H1 (cell line): ENCODE data around the gene SPIRE2. TPM values are rescaled to one million over a fixed set of nuclear protein-coding genes. Genes with fewer than 3 reads are reported as not detected.

ENCODE experiments used
- CTCF ChIA-PET: fragments of 300-600 bp; sonication (Branson Sonifier 250); formaldehyde crosslinking; loops from one replicate; lab custom pipeline; 2021; ENCODE audit not compliant: partially characterized antibody; lab: Charles Lee
- POLR2A ChIA-PET: fragments of 300-600 bp; sonication (Branson Sonifier 250); formaldehyde crosslinking; loops from one replicate; lab custom pipeline; 2021; ENCODE audit warnings: inconsistent platforms; ENCODE audit not compliant: partially characterized antibody; lab: Charles Lee
- DNase-seq, 2 experiments: peaks; one replicate each; pipeline versions ENCODE4 v3.0.0 to v3.0.0-alpha.2; 2010 to 2022; ENCODE audit warnings: low spot score in 2 of 2, low read depth in 1 of 2, mixed read lengths in 1 of 2
- FAIRE-seq: peaks from 2 replicates; lab custom pipeline; 2011; peaks lifted over from hg19 to GRCh38; lab: Jason Lieb, UNC
- H2AFZ ChIP-seq: 2 replicates; pipeline ENCODE4 v1.8.1; 2012; ENCODE audit warnings: low read length, inconsistent platforms
- H2AK5ac ChIP-seq: 2 replicates; pipeline ENCODE4 v1.6.1; 2013; ENCODE audit warnings: low read depth, low read length
- H2BK120ac ChIP-seq: replicated peaks from 2 replicates; pipeline ENCODE3; 2013; ENCODE audit warnings: low read depth, low read length, inconsistent platforms
- H2BK12ac ChIP-seq: 2 replicates; pipeline ENCODE4 v1.6.1; 2013; ENCODE audit warnings: low read depth, low read length
- H2BK15ac ChIP-seq: 2 replicates; pipeline ENCODE4 v1.6.1; 2013; ENCODE audit warnings: low read length
- H2BK20ac ChIP-seq: 2 replicates; pipeline ENCODE4 v1.6.1; 2013; ENCODE audit warnings: low read length
- H2BK5ac ChIP-seq: 2 replicates; pipeline ENCODE4 v1.6.1; 2013; ENCODE audit warnings: low read depth, low read length
- H3K14ac ChIP-seq: 2 replicates; pipeline ENCODE4 v1.6.1; 2013; ENCODE audit warnings: inconsistent platforms; ENCODE audit not compliant: insufficient read length
- H3K18ac ChIP-seq: 2 replicates; pipeline ENCODE4 v1.6.1; 2013; ENCODE audit warnings: low read length; ENCODE audit errors: extremely low read depth
- H3K23ac ChIP-seq: 2 replicates; pipeline ENCODE4 v1.6.1; 2013; ENCODE audit warnings: inconsistent platforms; ENCODE audit not compliant: insufficient read length
- H3K23me2 ChIP-seq: 2 replicates; pipeline ENCODE4 v1.6.1; 2013; ENCODE audit warnings: low read depth, low read length
- H3K27ac ChIP-seq: 2 replicates; pipeline ENCODE4 v1.6.1; 2011; ENCODE audit warnings: low read depth, low read length, inconsistent platforms
- H3K27me3 ChIP-seq, 4 experiments: replicated peaks in 1 of 4; 1 replicate in 1 of 4; 2 replicates in 3 of 4; pipeline versions ENCODE4 v1.6.1 to v1.8.1; 2011 to 2013; ENCODE audit warnings: low read length in 3 of 4, mild to moderate bottlenecking in 3 of 4, inconsistent platforms in 2 of 4, mixed read lengths in 2 of 4, moderate library complexity in 1 of 4; ENCODE audit not compliant: control insufficient read depth in 3 of 4, insufficient read depth in 3 of 4; ENCODE audit errors: extremely low read depth in 1 of 4
- H3K36me3 ChIP-seq, 4 experiments: 2 replicates each; pipeline versions ENCODE4 v1.6.1 to v1.8.1; 2011 to 2013; ENCODE audit warnings: mild to moderate bottlenecking in 4 of 4, low read length in 3 of 4, moderate library complexity in 2 of 4, control low read depth in 1 of 4, inconsistent platforms in 1 of 4; ENCODE audit not compliant: insufficient read depth in 4 of 4, control insufficient read depth in 2 of 4
- H3K4ac ChIP-seq: replicated peaks from 2 replicates; pipeline ENCODE3; 2013; ENCODE audit warnings: low read length, low read depth, mixed read lengths, inconsistent platforms; ENCODE audit not compliant: insufficient read length
- H3K4me1 ChIP-seq, 4 experiments: replicated peaks in 1 of 4; 1 replicate in 1 of 4; 2 replicates in 3 of 4; pipeline versions ENCODE4 v1.6.1 to v1.8.1; 2011 to 2013; ENCODE audit warnings: low read length in 3 of 4, inconsistent platforms in 2 of 4, mixed read lengths in 1 of 4; ENCODE audit not compliant: insufficient read depth in 4 of 4, control insufficient read depth in 3 of 4
- H3K4me2 ChIP-seq, 2 experiments: 2 replicates each; pipeline versions ENCODE4 v1.6.1 to v1.8.1; 2011 to 2013; ENCODE audit warnings: low read depth in 2 of 2, low read length in 2 of 2, control low read depth in 1 of 2, inconsistent platforms in 1 of 2, mild to moderate bottlenecking in 1 of 2; ENCODE audit not compliant: insufficient read depth in 1 of 2
- H3K4me3 ChIP-seq, 4 experiments: fragments of 200-600, 300-600 bp in 1 of 4; sonication (generic), shearing (Covaris generic), sonication (Bioruptor Twin) in 1 of 4; 2 replicates each; pipeline versions ENCODE4 v1.5.1 to v1.8.1; 2011 to 2016; ENCODE audit warnings: low read length in 4 of 4, low read depth in 3 of 4, control low read depth in 2 of 4, inconsistent platforms in 2 of 4, mild to moderate bottlenecking in 2 of 4, mixed read lengths in 1 of 4, moderate library complexity in 1 of 4; ENCODE audit not compliant: insufficient read depth in 2 of 4; ENCODE audit errors: extremely low read depth in 1 of 4
- H3K56ac ChIP-seq: replicated peaks from 2 replicates; pipeline ENCODE3; 2013; ENCODE audit warnings: low read depth, mild to moderate bottlenecking, mixed read lengths, low read length, inconsistent platforms; ENCODE audit not compliant: insufficient read length
- H3K79me1 ChIP-seq: 2 replicates; pipeline ENCODE4 v1.6.1; 2013; ENCODE audit warnings: low read depth, low read length, control low read depth
- H3K79me2 ChIP-seq, 2 experiments: 2 replicates each; pipeline versions ENCODE4 v1.6.1 to v1.8.1; 2012 to 2013; ENCODE audit warnings: low read length in 2 of 2, mild to moderate bottlenecking in 2 of 2, inconsistent platforms in 1 of 2; ENCODE audit not compliant: insufficient read depth in 2 of 2, control insufficient read depth in 1 of 2
- H3K9ac ChIP-seq, 4 experiments: replicated peaks in 1 of 4; 1 replicate in 1 of 4; 2 replicates in 3 of 4; pipeline versions ENCODE4 v1.6.1 to v1.8.1; 2011 to 2013; ENCODE audit warnings: low read depth in 3 of 4, low read length in 3 of 4, control low read depth in 2 of 4, mild to moderate bottlenecking in 2 of 4, moderate library complexity in 2 of 4, inconsistent platforms in 1 of 4; ENCODE audit errors: extremely low read depth in 1 of 4
- H3K9me3 ChIP-seq, 2 experiments: 2 replicates each; pipeline versions ENCODE4 v1.6.1 to v1.8.1; 2012 to 2013; ENCODE audit warnings: mild to moderate bottlenecking in 2 of 2, moderate library complexity in 2 of 2, control low read depth in 1 of 2, inconsistent platforms in 1 of 2, low read depth in 1 of 2, low read length in 1 of 2, mixed read lengths in 1 of 2; ENCODE audit not compliant: insufficient read depth in 2 of 2
- H4K20me1 ChIP-seq, 2 experiments: replicated peaks in 1 of 2; 2 replicates each; pipeline versions ENCODE3 to v1.8.1; 2011 to 2013; ENCODE audit warnings: inconsistent platforms in 2 of 2, low read length in 2 of 2, mild to moderate bottlenecking in 1 of 2; ENCODE audit not compliant: insufficient read depth in 2 of 2, control insufficient read depth in 1 of 2
- H4K5ac ChIP-seq: 2 replicates; pipeline ENCODE4 v1.6.1; 2013; ENCODE audit warnings: low read length, low read depth, mixed read lengths, inconsistent platforms; ENCODE audit not compliant: insufficient read length
- H4K8ac ChIP-seq: 2 replicates; pipeline ENCODE4 v1.8.0; 2013; ENCODE audit warnings: mild to moderate bottlenecking, moderate library complexity, low read length, inconsistent platforms; ENCODE audit not compliant: insufficient read depth; ENCODE audit errors: extremely low read depth
- H4K91ac ChIP-seq: replicated peaks from 2 replicates; pipeline ENCODE3; 2013; ENCODE audit warnings: low read length, mixed read lengths, inconsistent platforms; ENCODE audit not compliant: insufficient read length
- CBX8 ChIP-seq: fragments of 300-800, 300-1000 bp; sonication (generic); IDR thresholded peaks from 2 replicates; pipeline ENCODE4 v1.7.1; 2016; ENCODE audit warnings: low read depth, low read length, borderline replicate concordance
- CTBP2 ChIP-seq: IDR thresholded peaks from 2 replicates; pipeline ENCODE4 v1.7.0; 2011; ENCODE audit warnings: borderline replicate concordance, mild to moderate bottlenecking, moderate library complexity, mixed read lengths, low read length; ENCODE audit not compliant: insufficient read depth, insufficient read length
- EZH2 ChIP-seq: fragments of 200-600 bp; sonication (generic); IDR thresholded peaks from 2 replicates; pipeline ENCODE4 v1.7.1; 2012; ENCODE audit warnings: low read depth, mild to moderate bottlenecking, moderate library complexity, low read length, inconsistent platforms; ENCODE audit not compliant: severe bottlenecking
- GABPA ChIP-seq: IDR thresholded peaks from 2 replicates; pipeline ENCODE4 v1.6.1; 2011; ENCODE audit warnings: mild to moderate bottlenecking, low read length, moderate library complexity, borderline replicate concordance; ENCODE audit not compliant: insufficient read depth
- JUND ChIP-seq: IDR thresholded peaks from 2 replicates; pipeline ENCODE4 v1.6.1; 2011; ENCODE audit warnings: mild to moderate bottlenecking, improper control_type of control experiment, low read length
- KDM1A ChIP-seq: fragments of 200-600, 300-600 bp; sonication (generic); IDR thresholded peaks from 2 replicates; pipeline ENCODE4 v1.7.1; 2016; ENCODE audit warnings: mild to moderate bottlenecking, low read length, borderline replicate concordance
- MAFK ChIP-seq: IDR thresholded peaks from 2 replicates; pipeline ENCODE4 v1.6.1; 2012; ENCODE audit warnings: low read depth, mild to moderate bottlenecking, improper control_type of control experiment, low read length
- PHF8 ChIP-seq: fragments of 200-600 bp; sonication (generic); conservative IDR thresholded peaks from 2 replicates; pipeline ENCODE4 v1.7.1; 2012; ENCODE audit warnings: low read depth, mild to moderate bottlenecking, inconsistent platforms, low read length, moderate library complexity
- RBBP5 ChIP-seq: IDR thresholded peaks from 2 replicates; pipeline ENCODE4 v1.7.1; 2012; ENCODE audit warnings: low read depth, mild to moderate bottlenecking, inconsistent platforms, low read length, moderate library complexity, borderline replicate concordance
- RXRA ChIP-seq: IDR thresholded peaks from 2 replicates; pipeline ENCODE4 v1.6.1; 2011; ENCODE audit warnings: low read depth, mild to moderate bottlenecking, low read length, moderate library complexity; ENCODE audit not compliant: insufficient read depth
- TAF1 ChIP-seq: IDR thresholded peaks from 2 replicates; pipeline ENCODE4 v1.6.1; 2011; ENCODE audit warnings: mild to moderate bottlenecking, low read depth, low read length
- TAF7 ChIP-seq: optimal IDR thresholded peaks from 2 replicates; pipeline ENCODE3; 2011; ENCODE audit warnings: low read depth, mild to moderate bottlenecking, inconsistent platforms, low read length, moderate library complexity, borderline replicate concordance
- WGBS, 2 experiments: shearing (Covaris generic) in 1 of 2; methylation state at CpG; one replicate each; pipeline versions ENCODE4 v1.1.6 to v1.1.7; 2013 to 2015; ENCODE audit warnings: low lambda C conversion rate in 2 of 2, mixed read lengths in 2 of 2, inconsistent platforms in 1 of 2, low coverage in 1 of 2, missing lambda C conversion rate in 1 of 2; ENCODE audit not compliant: insufficient replicate concordance in 2 of 2, insufficient coverage in 1 of 2, insufficient read length in 1 of 2; ENCODE audit errors: extremely low coverage in 1 of 2, missing lambda C conversion rate in 1 of 2; 5-methylcytosine and 5-hydroxymethylcytosine counted together
- polyA plus RNA-seq, 7 experiments: library from polyadenylated mRNA; depleted of rRNA in 3 of 7; stranded (reverse) in 5 of 7; unstranded in 2 of 7; fragments of >200 nt in 5 of 7; fragments of 200-250 nt in 2 of 7; gene quantifications; 1 replicate in 5 of 7; 2 replicates in 1 of 7; 4 replicates in 1 of 7; pipeline versions ENCODE4 v1.2.1 to v1.2.3, GENCODE V29; 2011 to 2013; ENCODE audit warnings: missing spikeins in 2 of 7, mixed read lengths in 2 of 7
- total RNA-seq: library from RNA; stranded (reverse); fragmentation: NEBNext Ultra II Directional; extraction: Animal tissue kit (Norgen Biotek cat#: 25700); gene quantifications from 2 replicates; pipeline ENCODE4 v1.2.1, GENCODE V29; 2021
- TF ChIP-seq, protein P1 (sequence below): IDR thresholded peaks from 2 replicates; pipeline ENCODE4 v1.6.1; 2011; ENCODE audit warnings: low read length, improper control_type of control experiment

Gene SPIRE2
- total and polyA plus RNA-seq, 2 of the 8 experiments (the other 6 are each of a cell fraction or from before 2014, with no cell fraction given), result 7.4 to 15.4 TPM

GRCh38 chr16:89847940-89848297 lies 19.6 kb downstream of the SPIRE2 start:
- H3K23ac ChIP-seq, result no peak overlapping the region
- no peak overlapping the region for H4K8ac ChIP-seq
- H2AFZ ChIP-seq, result no peak overlapping the region
- ChIA-PET POLR2A (interaction anchor here (1.1 kb wide), 1 partner anchor 19 kb away, joined by 3 read pairs; the partner anchor contains the start of gene SPIRE2), CTCF (interaction anchor here (1.3 kb wide), 1 partner anchor 10 kb away, joined by 4 read pairs; no protein-coding TSS in a partner anchor)
- H3K27ac ChIP-seq, result no peak overlapping the region
- H3K79me2 ChIP-seq, result no peaks in the 10 kb centered on the region
- H3K27me3 ChIP-seq, result no peaks in the 10 kb centered on the region
- H4K5ac ChIP-seq, result no peak overlapping the region
- no peak overlapping the region for H3K18ac ChIP-seq
- H2AK5ac ChIP-seq, result no peak overlapping the region
- H2BK12ac ChIP-seq, result no peak overlapping the region
- no peaks in the 10 kb centered on the region for H3K9me3 ChIP-seq
- no peak overlapping the region for H3K56ac ChIP-seq
- no peaks in the 10 kb centered on the region for H4K20me1 ChIP-seq
- no peaks in the 10 kb centered on the region for H3K79me1 ChIP-seq
- no peak overlapping the region for H3K4me3 ChIP-seq
- H2BK120ac ChIP-seq, result no peak overlapping the region
- FAIRE-seq (no peak), DNase-seq (no peak)
- no peak overlapping the region for H3K9ac ChIP-seq
- WGBS, 2 experiments, result 85% methylated on average over 14 of the region's 14 CpGs; no CpG with 5 or more reads in 1 of the 2 experiments
- no peak overlapping the region for H4K91ac ChIP-seq
- H2BK20ac ChIP-seq, result no peak overlapping the region
- H2BK5ac ChIP-seq, result no peak overlapping the region
- H3K4me2 ChIP-seq, result no peak overlapping the region
- no peaks in the 10 kb centered on the region for H3K36me3 ChIP-seq
- no peak overlapping the region for H3K4ac ChIP-seq
- peaks cover 0 to 13% (median 0%) of the 10 kb centered on the region in 4 experiments; a peak in 1 of 7 replicates for H3K4me1 ChIP-seq
- no peaks in the 10 kb centered on the region for H3K23me2 ChIP-seq
- H3K14ac ChIP-seq, result no peak overlapping the region
- no peak overlapping the region; the same call in 1 of the 2 replicates for H2BK15ac ChIP-seq
- TF ChIP-seq GABPA (no peak), CBX8 (no peak), MAFK (no peak), RXRA (no peak), RBBP5 (no peak), KDM1A (no peak), CTBP2 (no peak), EZH2 (no peak), PHF8 (no peak), TAF1 (no peak), TAF7 (no peak), JUND (no peak)
- TF ChIP-seq, protein P1, sequence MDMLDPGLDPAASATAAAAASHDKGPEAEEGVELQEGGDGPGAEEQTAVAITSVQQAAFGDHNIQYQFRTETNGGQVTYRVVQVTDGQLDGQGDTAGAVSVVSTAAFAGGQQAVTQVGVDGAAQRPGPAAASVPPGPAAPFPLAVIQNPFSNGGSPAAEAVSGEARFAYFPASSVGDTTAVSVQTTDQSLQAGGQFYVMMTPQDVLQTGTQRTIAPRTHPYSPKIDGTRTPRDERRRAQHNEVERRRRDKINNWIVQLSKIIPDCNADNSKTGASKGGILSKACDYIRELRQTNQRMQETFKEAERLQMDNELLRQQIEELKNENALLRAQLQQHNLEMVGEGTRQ, result no peak
